22Rv1 (cell line): ENCODE results near the gene BGLAP.

Source experiments
- ZFX ChIP-seq: fragments of 450-650 bp; IDR thresholded peaks from 2 replicates; pipeline ENCODE4 v1.6.1; 2017; ENCODE audit warnings: antibody characterized with exemption, borderline replicate concordance
- TF ChIP-seq, protein P1 (sequence below): fragments of 450-650 bp; IDR thresholded peaks from 2 replicates; pipeline ENCODE4 v1.5.1; 2017; ENCODE audit warnings: mild to moderate bottlenecking

DNA sequence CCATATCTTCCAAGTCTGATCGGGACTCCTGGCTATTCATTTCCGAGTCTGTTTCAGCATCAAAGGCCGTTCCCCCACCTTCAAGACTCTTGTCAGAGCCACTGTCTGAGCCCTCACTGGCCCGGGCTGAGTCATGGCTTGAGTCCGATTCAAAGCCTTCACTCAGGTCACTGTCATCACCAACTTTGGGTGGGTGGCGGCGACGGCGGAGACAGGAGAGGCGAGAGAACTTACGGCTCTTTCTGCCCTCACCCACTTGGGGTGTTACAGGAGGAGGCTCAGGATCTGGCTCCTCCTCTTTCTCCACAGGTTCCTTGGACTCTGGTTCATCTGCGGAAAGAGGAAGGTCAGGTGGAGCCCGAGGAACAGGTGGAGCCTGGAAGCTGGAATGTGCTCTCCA is 24.1 kb downstream of the BGLAP start:
- TF ChIP-seq, protein P1, sequence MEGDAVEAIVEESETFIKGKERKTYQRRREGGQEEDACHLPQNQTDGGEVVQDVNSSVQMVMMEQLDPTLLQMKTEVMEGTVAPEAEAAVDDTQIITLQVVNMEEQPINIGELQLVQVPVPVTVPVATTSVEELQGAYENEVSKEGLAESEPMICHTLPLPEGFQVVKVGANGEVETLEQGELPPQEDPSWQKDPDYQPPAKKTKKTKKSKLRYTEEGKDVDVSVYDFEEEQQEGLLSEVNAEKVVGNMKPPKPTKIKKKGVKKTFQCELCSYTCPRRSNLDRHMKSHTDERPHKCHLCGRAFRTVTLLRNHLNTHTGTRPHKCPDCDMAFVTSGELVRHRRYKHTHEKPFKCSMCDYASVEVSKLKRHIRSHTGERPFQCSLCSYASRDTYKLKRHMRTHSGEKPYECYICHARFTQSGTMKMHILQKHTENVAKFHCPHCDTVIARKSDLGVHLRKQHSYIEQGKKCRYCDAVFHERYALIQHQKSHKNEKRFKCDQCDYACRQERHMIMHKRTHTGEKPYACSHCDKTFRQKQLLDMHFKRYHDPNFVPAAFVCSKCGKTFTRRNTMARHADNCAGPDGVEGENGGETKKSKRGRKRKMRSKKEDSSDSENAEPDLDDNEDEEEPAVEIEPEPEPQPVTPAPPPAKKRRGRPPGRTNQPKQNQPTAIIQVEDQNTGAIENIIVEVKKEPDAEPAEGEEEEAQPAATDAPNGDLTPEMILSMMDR, result no peak
- no peak for TF ChIP-seq ZFX
